A673 (cell line): ENCODE data around the gene ZNF366.

Source experiments
- CTCF ChIP-seq: fragments of 300-800, 200-600 bp; sonication (generic); conservative IDR thresholded peaks from 2 replicates; pipeline ENCODE4 v1.5.1; 2017; ENCODE audit warnings: low read depth, mild to moderate bottlenecking, antibody characterized with exemption, low read length, moderate library complexity, mixed read lengths
- EZH2 ChIP-seq: fragments of 200-600 bp; sonication (generic); IDR thresholded peaks from 2 replicates; pipeline ENCODE4 v1.6.1; 2017; ENCODE audit warnings: borderline replicate concordance, low read depth, mild to moderate bottlenecking, mixed read lengths, antibody characterized with exemption, low read length; ENCODE audit not compliant: poor library complexity, severe bottlenecking

GRCh38 chr5:72522607-72523006 is 15.4 kb upstream of the ZNF366 start:
- TF ChIP-seq CTCF (no peak), EZH2 (no peak)
